Stomach (tissue), 9 donors: ENCODE results near the gene NELFE. TPM values are rescaled to one million over a fixed set of nuclear protein-coding genes. Genes with fewer than 3 reads are reported as not detected.

Experiments used
- DNase-seq, 2 donors: peaks; one replicate each; pipeline versions ENCODE4 v3.0.0 to v3.0.0-alpha.2; 2013 to 2019
- H3K27ac ChIP-seq, 5 donors: fragments of 200-600 bp in 4 of 5; sonication (generic) in 4 of 5; one replicate each; pipeline ENCODE4 v1.5.1; 2013 to 2019; ENCODE audit warnings: mild to moderate bottlenecking in 1 of 5, moderate library complexity in 1 of 5
- H3K27me3 ChIP-seq, 3 donors: fragments of 200-600 bp; sonication (generic); one replicate each; pipeline ENCODE4 v1.5.1; 2017 to 2019; ENCODE audit warnings: mixed run types in 1 of 3
- H3K36me3 ChIP-seq, 4 donors: fragments of 200-600 bp; sonication (generic); 1 replicate in 3 of 4; 2 replicates in 1 of 4; pipeline ENCODE4 v1.5.1; 2016 to 2019
- H3K4me1 ChIP-seq, 4 donors: fragments of 200-600 bp; sonication (generic); one replicate each; pipeline ENCODE4 v1.5.1; 2016 to 2019
- H3K4me3 ChIP-seq, 4 donors: fragments of 200-600 bp; sonication (generic) in 3 of 4; one replicate each; pipeline ENCODE4 v1.5.1; 2016 to 2019; ENCODE audit warnings: mild to moderate bottlenecking in 1 of 4
- H3K9me3 ChIP-seq, 4 donors: fragments of 200-600 bp; sonication (generic); one replicate each; pipeline ENCODE4 v1.5.1; 2016 to 2019
- EP300 ChIP-seq: sonication (generic); formaldehyde crosslinking; IDR thresholded peaks from one replicate; pipeline ENCODE4 v1.6.1; 2017; ENCODE audit warnings: antibody characterized with exemption
- POLR2A ChIP-seq, 4 donors: fragments of 450-650 bp; IDR thresholded peaks; one replicate each; pipeline ENCODE4 v1.6.1; 2016; ENCODE audit warnings: antibody characterized with exemption in 4 of 4, control low read depth in 2 of 4, mild to moderate bottlenecking in 1 of 4, moderate library complexity in 1 of 4
- POLR2AphosphoS5 ChIP-seq, 3 donors: sonication (generic); formaldehyde crosslinking; IDR thresholded peaks; one replicate each; pipeline ENCODE4 v1.6.1; 2016; ENCODE audit warnings: antibody characterized with exemption in 3 of 3
- WGBS, 5 donors: extraction: QIAGEN DNeasy Blood & Tissue Kit in 3 of 5; methylation state at CpG; one replicate each; pipeline versions ENCODE4 v1.1.5 to v1.1.7; 2013 to 2018; 5-methylcytosine and 5-hydroxymethylcytosine counted together
- intact Hi-C: fragments of 100-400 bp; cut with DNase I; formaldehyde crosslinking; loops from one replicate; pipeline ENCODE4 v1.15.1; 2023; ENCODE audit warnings: low total_unique reads
- polyA plus RNA-seq, 3 donors: library from polyadenylated mRNA; stranded (reverse); fragments of 200-250 nt; gene quantifications; one replicate each; pipeline ENCODE4 v1.2.3, GENCODE V29; 2013
- total RNA-seq, 5 donors: library from RNA; depleted of rRNA; stranded (reverse); fragments of >200 nt; gene quantifications; one replicate each; pipeline versions ENCODE4 v1.1.0 to v1.2.3, GENCODE V29; 2014 to 2016
- TF ChIP-seq, protein P1 (sequence below), 7 experiments: fragments of 450-650 bp in 4 of 7; fragments of 200-600 bp in 3 of 7; sonication (generic) in 3 of 7; IDR thresholded peaks; one replicate each; pipeline ENCODE4 v1.5.1; 2016 to 2019; ENCODE audit warnings: antibody characterized with exemption in 7 of 7, control low read depth in 2 of 7, mild to moderate bottlenecking in 1 of 7
- donor health status: healthy with polysubstance abuse.
- donor health status: Bipolar disorder and iron deficiency.
- donor health status: healthy.

Gene NELFE
- total and polyA plus RNA-seq, 8 donors, result 2.9 to 100 (median 51.5) TPM

- DNase-seq, result no peak
- peaks cover 27 to 46% (median 37%) of the 10 kb centered on the region in 4 donors for H3K4me1 ChIP-seq
- no peaks in the 10 kb centered on the region for H3K27me3 ChIP-seq
- 66 to 80% (median 73%) methylated on average over 17 of the region's 17 CpGs for WGBS, 5 donors
- peak overlapping the region in 4 of 5 donors; percentile 92 to 99 (median 96) for H3K27ac ChIP-seq
- peaks cover 46 to 69% (median 58%) of the 10 kb centered on the region in 4 donors for H3K36me3 ChIP-seq
- peak overlapping the region in 2 of 4 donors; percentile 70 to 82 for H3K4me3 ChIP-seq
- TF ChIP-seq, protein P1, sequence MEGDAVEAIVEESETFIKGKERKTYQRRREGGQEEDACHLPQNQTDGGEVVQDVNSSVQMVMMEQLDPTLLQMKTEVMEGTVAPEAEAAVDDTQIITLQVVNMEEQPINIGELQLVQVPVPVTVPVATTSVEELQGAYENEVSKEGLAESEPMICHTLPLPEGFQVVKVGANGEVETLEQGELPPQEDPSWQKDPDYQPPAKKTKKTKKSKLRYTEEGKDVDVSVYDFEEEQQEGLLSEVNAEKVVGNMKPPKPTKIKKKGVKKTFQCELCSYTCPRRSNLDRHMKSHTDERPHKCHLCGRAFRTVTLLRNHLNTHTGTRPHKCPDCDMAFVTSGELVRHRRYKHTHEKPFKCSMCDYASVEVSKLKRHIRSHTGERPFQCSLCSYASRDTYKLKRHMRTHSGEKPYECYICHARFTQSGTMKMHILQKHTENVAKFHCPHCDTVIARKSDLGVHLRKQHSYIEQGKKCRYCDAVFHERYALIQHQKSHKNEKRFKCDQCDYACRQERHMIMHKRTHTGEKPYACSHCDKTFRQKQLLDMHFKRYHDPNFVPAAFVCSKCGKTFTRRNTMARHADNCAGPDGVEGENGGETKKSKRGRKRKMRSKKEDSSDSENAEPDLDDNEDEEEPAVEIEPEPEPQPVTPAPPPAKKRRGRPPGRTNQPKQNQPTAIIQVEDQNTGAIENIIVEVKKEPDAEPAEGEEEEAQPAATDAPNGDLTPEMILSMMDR (IDR thresholded peaks at IDR 0.05), result no peak
- TF ChIP-seq POLR2AphosphoS5 (IDR thresholded peaks at IDR 0.05), result no peak
- no peak for TF ChIP-seq EP300
- TF ChIP-seq POLR2A (IDR thresholded peaks at IDR 0.05), result no peak
- intact Hi-C loops, result no loop called here
- no peaks in the 10 kb centered on the region for H3K9me3 ChIP-seq
Observed at GRCh38 chr6:31969712-31970603, 11.2 kb upstream of the NELFE start.

- Histone ChIP-seq H3K4me1 (peaks cover 27 to 46% (median 34%) of the 10 kb centered on the region in 4 donors), H3K27ac (peak overlapping the region in 1 of 5 donors; percentile 96), H3K27me3 (no peaks in the 10 kb centered on the region), H3K9me3 (no peaks in the 10 kb centered on the region), H3K4me3 (no peak overlapping the region), H3K36me3 (peaks cover 51 to 69% (median 67%) of the 10 kb centered on the region in 4 donors)
- no peak for TF ChIP-seq POLR2AphosphoS5 (IDR thresholded peaks at IDR 0.05)
- TF ChIP-seq POLR2A (IDR thresholded peaks at IDR 0.05), result no peak
- TF ChIP-seq, protein P1 (IDR thresholded peaks at IDR 0.05), result no peak
- TF ChIP-seq EP300, result no peak
- DNase-seq, result no peak
- 83 to 90% (median 87%) methylated on average over 9 to 23 of the region's 23 CpGs for WGBS, 5 donors
- intact Hi-C loops, result no loop called here
Observed at GRCh38 chr6:31968791-31969711, 10.3 kb upstream of the NELFE start.

GRCh38 chr6:31968326-31968725, 9.6 kb upstream of the NELFE start:
- H3K27ac ChIP-seq, result peak overlapping the region in 1 of 5 donors; percentile 8
- 71 to 89% (median 83%) methylated on average over 9 to 11 of the region's 11 CpGs for WGBS, 5 donors
- peaks cover 24 to 39% (median 30%) of the 10 kb centered on the region in 4 donors for H3K4me1 ChIP-seq
- intact Hi-C loops, result no loop called here
- H3K36me3 ChIP-seq, result peaks cover 58 to 76% (median 73%) of the 10 kb centered on the region in 4 donors
- no peaks in the 10 kb centered on the region for H3K9me3 ChIP-seq
- TF ChIP-seq, protein P1 (IDR thresholded peaks at IDR 0.05), result no peak
- TF ChIP-seq POLR2AphosphoS5 (IDR thresholded peaks at IDR 0.05) (no peak), EP300 (no peak), POLR2A (IDR thresholded peaks at IDR 0.05) (no peak)
- H3K4me3 ChIP-seq, result no peak overlapping the region
- DNase-seq, result no peak
- H3K27me3 ChIP-seq, result no peaks in the 10 kb centered on the region

GRCh38 chr6:31967926-31968320, 9.2 kb upstream of the NELFE start:
- 68 to 87% (median 82%) methylated on average over 2 to 3 of the region's 3 CpGs for WGBS, 5 donors

More at GRCh38 chr6:31967926-31968320, 9.2 kb upstream of the NELFE start:
- no peak for TF ChIP-seq POLR2A (IDR thresholded peaks at IDR 0.05)
- no peak for TF ChIP-seq POLR2AphosphoS5 (IDR thresholded peaks at IDR 0.05)
- TF ChIP-seq, protein P1 (IDR thresholded peaks at IDR 0.05), result no peak
- TF ChIP-seq EP300, result no peak
- no peaks in the 10 kb centered on the region for H3K27me3 ChIP-seq
- DNase-seq, result no peak
- intact Hi-C loops, result no loop called here
- H3K4me3 ChIP-seq, result no peak overlapping the region
- H3K9me3 ChIP-seq, result no peaks in the 10 kb centered on the region
- H3K4me1 ChIP-seq, result peaks cover 20 to 35% (median 26%) of the 10 kb centered on the region in 4 donors
- no peak overlapping the region for H3K27ac ChIP-seq
- peaks cover 62 to 80% (median 77%) of the 10 kb centered on the region in 4 donors for H3K36me3 ChIP-seq
